ENCODE data around the gene RAD51B.
A peak's percentile ranks its signal among the peaks of the same experiment; 100 is the strongest.

Gene RAD51B

GRCh38 chr14:68404146-68404527 lies 584.6 kb downstream of the RAD51B start:
- 0 out of 2 replicates have a peak overlapping the region, but pooled peaks have one; percentile 2 for H3K4me3 ChIP-seq (replicated peaks; ENCODE audit: low read depth, low read length)
- no peak for TF ChIP-seq CTCF (IDR thresholded peaks at IDR 0.05; ENCODE audit: insufficient read depth, low read length, poor library complexity, severe bottlenecking)
- no peaks in the 10 kb centered on the region for H3K36me3 ChIP-seq (ENCODE audit: control insufficient read depth, insufficient read depth, low read length)
- no peaks in the 10 kb centered on the region for H3K27me3 ChIP-seq (replicated peaks; ENCODE audit: control insufficient read depth, insufficient read depth, low read length)
- DNase-seq (ENCODE audit: extremely low read depth, insufficient read length), result no peak

DNA sequence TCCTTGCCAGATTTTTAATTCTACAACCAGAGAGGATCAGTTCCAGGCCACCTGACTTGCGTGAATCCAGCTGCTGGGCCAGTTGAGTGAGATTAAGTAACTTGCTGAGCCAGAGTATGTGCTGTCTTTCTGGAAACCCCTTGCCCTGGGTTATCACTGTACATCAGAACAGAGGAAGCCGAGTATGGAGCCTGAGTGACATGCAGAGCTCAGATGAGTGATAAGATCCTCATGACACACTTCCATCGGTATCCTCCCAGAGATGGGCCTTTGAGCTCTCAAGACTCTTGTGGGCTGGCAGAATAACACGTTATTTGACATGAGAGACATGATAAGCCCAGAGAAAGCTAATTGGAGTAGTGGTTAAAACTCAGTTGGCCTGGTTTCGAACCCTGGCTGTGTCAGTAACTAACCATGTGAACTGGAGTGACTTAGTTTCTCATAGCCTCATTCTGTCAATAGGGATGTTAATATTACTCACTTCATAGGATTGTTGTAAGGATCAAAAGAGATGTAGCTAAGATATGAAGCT lies 585.1 kb downstream of the RAD51B start:
- DNase-seq (ENCODE audit: extremely low read depth, insufficient read length), result no peak
- Histone ChIP-seq H3K27me3 (replicated peaks; ENCODE audit: control insufficient read depth, insufficient read depth, low read length) (no peaks in the 10 kb centered on the region), H3K36me3 (ENCODE audit: control insufficient read depth, insufficient read depth, low read length) (no peaks in the 10 kb centered on the region), H3K4me3 (replicated peaks; ENCODE audit: low read depth, low read length) (no peak overlapping the region)
- TF ChIP-seq CTCF (IDR thresholded peaks at IDR 0.05; ENCODE audit: insufficient read depth, low read length, poor library complexity, severe bottlenecking), result no peak

DNA sequence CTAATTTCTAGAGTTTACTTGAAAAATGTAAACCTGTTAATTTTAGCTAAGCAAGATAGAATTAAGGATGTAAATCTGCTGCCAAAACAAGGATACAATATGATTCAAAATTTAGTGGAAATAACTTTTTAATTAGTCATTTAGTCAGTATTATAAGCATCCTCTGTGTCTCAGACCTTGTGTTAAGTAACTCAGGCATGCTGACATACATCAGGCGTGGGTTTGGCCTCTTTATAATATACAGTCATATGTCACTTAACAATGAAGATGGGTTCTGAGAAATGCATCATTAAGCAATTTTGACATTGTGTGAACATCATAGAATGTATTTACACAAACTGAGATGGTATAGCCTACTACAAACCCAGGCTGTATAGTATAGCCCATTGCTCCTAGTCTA lies 586.4 kb downstream of the RAD51B start:
- no peak overlapping the region for H3K4me3 ChIP-seq (replicated peaks; ENCODE audit: low read depth, low read length)
- TF ChIP-seq CTCF (IDR thresholded peaks at IDR 0.05; ENCODE audit: insufficient read depth, low read length, poor library complexity, severe bottlenecking), result no peak
- no peak for DNase-seq (ENCODE audit: extremely low read depth, insufficient read length)
- no peaks in the 10 kb centered on the region for H3K36me3 ChIP-seq (ENCODE audit: control insufficient read depth, insufficient read depth, low read length)
- no peaks in the 10 kb centered on the region for H3K27me3 ChIP-seq (replicated peaks; ENCODE audit: control insufficient read depth, insufficient read depth, low read length)

DNA sequence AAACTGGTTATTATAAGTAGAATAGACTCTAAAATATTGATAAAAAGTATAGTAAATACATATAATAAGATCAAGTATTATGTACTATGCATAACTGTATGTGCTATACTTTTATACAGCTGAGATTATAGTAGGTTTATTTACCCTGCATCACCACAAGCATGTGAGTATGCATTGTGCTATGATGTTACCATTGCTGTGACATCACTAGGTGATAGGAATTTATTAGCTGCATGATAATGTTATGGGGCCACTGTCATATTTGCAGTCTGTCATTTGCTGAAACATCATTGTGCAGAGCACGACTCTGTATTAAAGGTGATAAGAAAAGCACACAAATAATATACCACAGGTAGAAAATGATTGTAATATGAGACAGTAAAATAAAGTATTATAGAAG lies 587.7 kb downstream of the RAD51B start:
- DNase-seq (ENCODE audit: extremely low read depth, insufficient read length), result no peak
- H3K4me3 ChIP-seq (replicated peaks; ENCODE audit: low read depth, low read length), result no peak overlapping the region
- TF ChIP-seq CTCF (IDR thresholded peaks at IDR 0.05; ENCODE audit: insufficient read depth, low read length, poor library complexity, severe bottlenecking), result no peak
- no peaks in the 10 kb centered on the region for H3K27me3 ChIP-seq (replicated peaks; ENCODE audit: control insufficient read depth, insufficient read depth, low read length)
- H3K36me3 ChIP-seq (ENCODE audit: control insufficient read depth, insufficient read depth, low read length), result no peaks in the 10 kb centered on the region

DNA sequence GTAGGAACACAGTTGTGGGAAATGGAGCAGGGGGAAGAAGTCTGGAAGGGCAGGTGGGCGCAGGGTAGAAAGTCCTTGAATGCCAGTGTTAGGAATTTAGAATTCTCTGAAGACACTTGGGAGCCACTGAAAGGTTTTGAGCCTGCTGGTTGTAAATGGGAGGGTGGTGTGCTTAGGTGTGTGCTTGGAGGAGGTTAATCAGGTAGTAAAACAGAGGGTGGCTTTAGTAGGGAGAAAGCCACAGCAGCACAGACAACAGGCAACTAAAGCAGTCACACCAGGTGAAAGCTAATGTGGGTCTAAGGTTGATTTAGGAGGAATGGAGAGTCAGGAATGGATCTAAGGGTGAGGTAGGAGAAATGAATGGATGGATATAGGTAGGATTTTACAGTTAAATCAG lies 588.2 kb downstream of the RAD51B start:
- no peak for DNase-seq (ENCODE audit: extremely low read depth, insufficient read length)
- H3K27me3 ChIP-seq (replicated peaks; ENCODE audit: control insufficient read depth, insufficient read depth, low read length), result no peaks in the 10 kb centered on the region
- no peaks in the 10 kb centered on the region for H3K36me3 ChIP-seq (ENCODE audit: control insufficient read depth, insufficient read depth, low read length)
- H3K4me3 ChIP-seq (replicated peaks; ENCODE audit: low read depth, low read length), result no peak overlapping the region
- no peak for TF ChIP-seq CTCF (IDR thresholded peaks at IDR 0.05; ENCODE audit: insufficient read depth, low read length, poor library complexity, severe bottlenecking)

DNA sequence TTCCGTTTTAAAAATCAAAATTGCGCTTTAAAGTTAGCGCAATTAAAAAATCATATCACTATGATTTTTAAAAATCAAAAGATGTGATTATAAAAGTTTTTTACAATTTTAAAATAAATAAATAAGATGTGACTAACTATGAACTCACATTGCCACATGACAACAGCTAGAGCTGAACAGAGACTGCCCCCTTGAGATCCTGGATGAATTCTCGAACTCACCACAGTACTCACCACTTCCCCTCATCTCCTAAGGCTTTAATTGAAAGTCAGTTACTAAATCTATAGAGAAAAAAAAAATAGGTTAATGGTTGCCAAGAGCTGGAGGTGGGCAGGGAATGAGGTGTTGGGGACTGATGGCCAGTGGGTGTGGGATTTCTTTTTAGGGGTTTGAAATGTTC lies 589.1 kb downstream of the RAD51B start:
- Histone ChIP-seq H3K36me3 (ENCODE audit: control insufficient read depth, insufficient read depth, low read length) (no peaks in the 10 kb centered on the region), H3K4me3 (replicated peaks; ENCODE audit: low read depth, low read length) (no peak overlapping the region), H3K27me3 (replicated peaks; ENCODE audit: control insufficient read depth, insufficient read depth, low read length) (no peaks in the 10 kb centered on the region)
- no peak for DNase-seq (ENCODE audit: extremely low read depth, insufficient read length)
- peak; percentile 38 for TF ChIP-seq CTCF (IDR thresholded peaks at IDR 0.05; ENCODE audit: insufficient read depth, low read length, poor library complexity, severe bottlenecking)
